Activated CD8-positive, alpha-beta memory T cell treated with anti-CD3 and anti-CD28 coated beads, Interleukin-2, amount 50 U/mL, for 48 hours (primary cell): ENCODE measurements around the gene RABL6.
"Not testable (repeated sequence)": the region's sequence is repeated elsewhere in the genome, so short reads cannot be mapped to it uniquely, and the experiment has no call there.

Experiments
- DNase-seq: peaks from one replicate; pipeline ENCODE4 v3.0.0-alpha.2; 2020

RABL6 gene

DNA sequence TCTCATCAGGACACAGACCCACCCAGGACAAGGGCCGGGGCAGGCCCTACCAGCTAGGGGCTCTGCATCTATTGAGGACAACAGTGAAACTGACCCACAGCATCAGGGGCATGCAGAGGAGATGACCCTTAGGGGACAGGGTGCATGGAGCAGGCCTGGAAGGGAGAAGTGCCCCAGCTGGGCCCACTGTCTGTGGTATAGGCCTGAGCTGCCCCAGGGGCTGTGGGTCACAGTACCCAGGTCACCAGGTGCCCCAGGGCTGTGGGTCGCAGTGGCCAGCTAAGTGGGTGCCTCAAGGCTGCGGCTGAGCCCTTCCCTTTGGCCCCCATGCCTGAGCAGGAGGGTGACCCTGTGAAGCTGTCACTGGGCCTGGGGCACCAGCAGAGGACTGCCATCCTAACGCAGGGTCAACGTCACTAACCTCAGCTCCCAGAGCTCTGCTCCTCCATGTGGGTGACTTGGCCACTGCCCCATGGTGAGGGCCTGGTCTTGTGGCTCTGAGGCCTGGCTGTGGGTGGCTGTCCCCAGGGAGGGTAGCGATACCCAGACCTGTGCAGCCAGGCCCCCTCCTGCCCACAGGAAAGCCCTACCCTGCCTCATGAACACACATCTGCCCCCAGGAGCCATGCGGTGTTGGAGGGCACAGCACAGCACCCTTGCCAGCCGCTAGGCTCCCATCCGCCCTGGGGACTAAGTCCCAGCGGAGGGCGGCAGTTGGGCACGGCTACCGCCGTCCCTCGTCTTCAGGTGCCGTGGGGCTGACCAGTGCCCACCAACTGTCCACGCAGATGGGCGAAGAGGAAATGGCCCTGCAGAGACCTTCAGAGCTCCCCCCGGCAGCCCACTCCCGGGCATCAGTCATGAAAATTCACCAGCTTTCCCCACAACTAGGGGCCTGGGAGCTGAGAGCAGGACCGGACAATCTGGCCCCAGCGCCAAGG, 53.5 kb downstream of the RABL6 start:
- no peak for DNase-seq

DNA sequence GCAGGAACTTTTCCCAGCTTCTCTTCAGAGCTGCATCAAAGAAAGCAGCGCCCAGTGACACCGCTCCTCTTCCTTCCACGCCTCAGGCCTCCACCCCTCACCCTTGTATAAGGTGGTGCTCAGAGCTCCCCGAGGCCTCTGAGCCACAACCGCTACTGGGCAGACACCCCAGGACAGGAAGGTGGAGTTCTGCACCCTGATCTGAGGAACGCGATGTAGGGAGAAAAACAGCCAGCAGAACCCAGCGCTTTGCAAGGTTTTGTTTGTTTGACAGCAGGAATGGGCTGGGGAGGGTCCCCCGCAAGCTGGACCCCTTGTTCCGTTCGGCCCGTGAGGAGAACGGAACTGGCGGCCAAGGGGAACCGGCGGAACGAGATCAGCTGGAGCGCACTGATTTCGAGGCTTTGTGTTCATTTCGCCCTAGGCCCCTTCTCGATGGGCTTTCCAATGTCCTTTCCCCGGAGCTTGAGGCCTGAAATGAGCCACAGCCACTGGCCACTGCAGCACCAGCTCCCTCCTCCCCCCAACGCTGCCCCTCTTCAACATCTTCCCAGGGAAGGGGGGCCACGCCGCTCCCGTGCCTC, 54.2 kb downstream of the RABL6 start:
- DNase-seq: no peak

GRCh38 chr9:136862849-136863622, 55.3 kb downstream of the RABL6 start:
- DNase-seq: no peak

- DNase-seq: no peak
Observed at GRCh38 chr9:136863623-136864273, 56.0 kb downstream of the RABL6 start.

DNA sequence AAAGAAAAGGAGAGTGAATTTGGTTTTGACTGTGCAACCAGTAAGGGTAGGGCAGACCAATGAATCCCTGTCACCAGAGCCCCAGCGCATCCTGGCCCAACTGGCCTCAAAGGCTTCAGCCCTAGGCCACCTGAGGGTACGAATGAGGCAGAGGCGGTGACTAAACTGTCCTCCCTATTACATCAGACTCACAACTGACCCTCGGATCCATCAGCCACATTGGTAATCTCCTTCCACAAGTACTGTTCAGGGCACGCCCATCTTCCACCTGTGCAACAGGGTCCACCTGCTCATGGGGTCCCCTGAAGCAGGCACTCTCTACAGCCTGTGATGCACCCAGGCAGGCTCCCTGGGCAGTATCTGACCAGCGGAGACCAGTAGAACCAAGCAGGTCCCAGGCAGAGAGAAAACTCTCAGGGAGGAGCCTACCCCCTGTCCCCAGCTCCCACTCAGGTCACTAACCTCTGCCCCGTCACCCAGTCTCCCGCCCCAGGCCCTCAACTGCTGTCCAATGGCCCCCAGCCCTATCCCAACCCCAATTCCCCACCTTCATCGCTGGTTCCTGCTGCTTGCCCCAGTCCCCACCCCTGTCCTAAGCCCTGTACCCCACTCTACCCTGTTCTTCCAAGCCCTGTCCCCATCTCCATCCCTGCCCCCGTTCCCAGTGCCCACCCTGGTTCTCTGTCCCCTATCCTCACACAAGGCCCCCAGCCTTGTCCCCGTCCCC, 57.5 kb downstream of the RABL6 start:
- DNase-seq: no peak

DNA sequence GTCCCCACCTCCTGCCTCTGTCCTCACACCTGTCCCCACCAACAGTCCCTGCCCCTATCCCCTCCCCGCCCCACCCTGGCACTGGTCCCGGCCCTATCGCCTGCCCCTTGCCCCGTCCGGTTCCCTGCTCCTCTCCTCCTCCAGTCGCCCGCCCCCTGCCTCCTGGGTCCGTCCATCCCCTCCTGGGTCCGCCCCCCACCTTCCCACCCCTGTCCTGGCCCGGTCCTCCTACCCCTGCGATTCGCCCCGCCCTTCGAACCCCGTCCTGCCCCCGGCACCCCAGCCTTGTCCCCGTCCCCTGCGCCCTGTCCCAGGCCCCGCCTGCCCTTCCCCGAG, 58.0 kb downstream of the RABL6 start:
- no peak for DNase-seq

- DNase-seq: not testable (repeated sequence)
Observed at GRCh38 chr9:136866898-136867421, 59.2 kb downstream of the RABL6 start.

DNA sequence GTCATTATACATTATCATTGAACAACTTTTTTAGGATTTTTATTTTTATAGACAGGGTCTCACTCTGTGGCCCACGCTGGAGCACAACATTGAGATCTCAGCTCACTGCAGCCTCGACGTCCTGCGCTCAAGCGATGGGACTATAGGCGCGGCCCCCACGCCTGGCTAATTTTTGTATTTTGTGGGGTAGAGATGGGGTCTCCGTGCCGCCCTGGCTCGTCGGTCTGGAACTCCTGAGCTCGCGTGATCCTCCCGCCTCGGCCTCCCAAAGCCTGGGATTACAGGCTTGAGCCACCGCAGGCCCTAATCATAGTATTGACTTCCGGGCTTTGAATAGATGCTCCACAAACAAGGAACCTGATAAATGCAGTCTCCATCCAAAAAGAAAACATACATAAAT, 59.7 kb downstream of the RABL6 start:
- no peak for DNase-seq

DNA sequence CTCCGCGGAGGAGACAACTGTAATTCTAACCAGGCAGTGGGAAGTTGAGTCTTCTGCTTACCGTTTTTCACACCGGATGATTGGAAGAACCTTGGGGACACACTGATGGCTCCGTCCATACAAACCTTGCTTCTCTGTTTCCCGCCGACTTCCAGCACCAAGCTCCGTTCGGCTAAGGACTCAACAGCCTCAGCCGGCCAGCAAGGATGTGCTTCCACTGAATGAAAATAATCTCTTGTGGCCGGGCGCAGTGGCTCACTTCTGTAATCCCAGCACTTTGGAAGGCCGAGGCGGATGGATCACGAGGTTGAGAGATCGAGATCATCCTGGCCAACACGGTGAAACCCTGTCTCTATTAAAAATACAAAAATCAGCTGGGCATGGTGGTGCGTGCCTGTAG, 60.2 kb downstream of the RABL6 start:
- no peak for DNase-seq

GRCh38 chr9:136868644-136869043, 60.9 kb downstream of the RABL6 start:
- no peak for DNase-seq

DNA sequence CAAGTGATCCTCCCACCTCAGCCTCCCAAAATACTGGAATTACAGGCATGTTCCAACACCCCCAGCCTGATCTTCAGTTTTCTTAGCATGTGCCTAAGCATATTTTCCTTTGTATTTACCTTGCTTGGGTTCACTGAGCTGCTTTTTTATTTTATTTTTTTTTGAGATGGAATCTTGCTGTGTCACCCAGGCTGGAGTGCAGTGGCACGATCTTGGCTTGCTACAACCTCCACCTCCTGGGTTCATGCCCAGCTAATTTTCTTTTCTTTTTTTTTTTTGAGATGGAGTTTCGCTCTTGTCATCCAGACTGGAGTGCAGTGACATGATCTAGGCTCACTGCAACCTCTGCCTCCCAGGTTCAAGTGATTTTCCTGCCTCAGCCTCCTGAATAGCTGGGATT, 61.9 kb downstream of the RABL6 start:
- DNase-seq: not testable (repeated sequence)

GRCh38 chr9:136875155-136875554, 67.4 kb downstream of the RABL6 start:
- DNase-seq: no peak

- no peak for DNase-seq
Observed at GRCh38 chr9:136876476-136876875, 68.7 kb downstream of the RABL6 start.

DNA sequence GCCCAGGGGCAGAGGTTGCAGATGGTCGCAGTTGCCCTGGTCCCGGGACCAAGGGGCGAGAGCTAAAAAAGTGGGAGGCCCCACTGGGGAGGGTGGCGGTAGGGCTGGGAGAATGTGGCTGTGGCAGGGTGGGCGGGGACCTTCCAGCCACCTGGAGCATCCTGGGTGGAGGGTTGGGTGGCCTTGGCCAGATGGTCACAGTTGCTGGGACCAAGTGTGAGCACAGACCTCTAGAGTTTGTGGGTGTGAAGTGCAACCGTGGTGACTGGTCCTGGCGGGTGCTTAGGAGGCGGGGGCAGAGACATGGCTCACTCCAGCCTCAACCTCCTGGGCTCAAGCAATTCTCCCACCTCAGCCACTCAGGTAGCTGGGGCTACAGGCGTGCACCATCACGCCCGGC, 72.9 kb downstream of the RABL6 start:
- DNase-seq: no peak

- peak; percentile 82 for DNase-seq
Observed at GRCh38 chr9:136881691-136882108, 74.0 kb downstream of the RABL6 start.

DNA sequence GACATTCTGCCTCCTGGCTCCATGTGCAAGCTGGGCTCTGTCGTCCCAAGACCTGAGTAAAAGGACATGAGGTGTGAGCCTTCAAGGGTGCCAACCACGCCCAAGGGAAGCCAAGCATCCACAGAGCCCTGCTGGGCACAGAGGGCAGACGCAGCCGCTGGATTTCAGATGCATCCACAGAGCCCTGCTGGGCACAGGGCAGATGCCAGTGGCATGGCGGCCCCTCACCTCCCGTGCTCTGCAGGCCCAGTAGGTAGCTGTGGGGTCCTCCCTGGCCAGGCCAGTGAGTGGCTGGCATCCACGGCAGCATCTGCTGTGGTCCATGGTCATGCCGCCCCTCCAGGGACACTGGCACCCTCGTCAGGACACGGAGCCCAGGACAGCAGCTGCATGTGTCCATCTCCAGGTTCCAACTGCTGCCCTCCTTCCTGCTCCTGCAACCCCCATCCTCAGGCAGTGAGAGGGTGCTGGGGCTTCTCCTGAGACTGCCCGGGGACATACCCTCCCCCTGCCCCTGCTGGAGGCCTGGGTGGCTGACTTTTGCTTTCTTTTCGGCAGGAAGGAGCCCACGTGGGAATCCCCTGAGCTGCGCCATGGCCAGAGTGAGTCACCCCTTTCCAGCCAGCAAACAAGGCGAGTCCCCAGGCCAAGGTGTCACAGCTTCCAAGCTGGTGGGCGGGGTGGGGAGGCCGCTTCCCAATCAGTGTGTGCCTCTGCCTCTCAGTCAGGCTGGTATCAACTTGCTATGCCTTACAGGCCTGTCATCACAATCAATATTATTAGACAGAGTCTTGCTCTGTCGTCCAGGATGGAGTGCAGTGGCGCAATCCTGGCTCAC, 74.6 kb downstream of the RABL6 start:
- DNase-seq: peak; percentile 89

DNA sequence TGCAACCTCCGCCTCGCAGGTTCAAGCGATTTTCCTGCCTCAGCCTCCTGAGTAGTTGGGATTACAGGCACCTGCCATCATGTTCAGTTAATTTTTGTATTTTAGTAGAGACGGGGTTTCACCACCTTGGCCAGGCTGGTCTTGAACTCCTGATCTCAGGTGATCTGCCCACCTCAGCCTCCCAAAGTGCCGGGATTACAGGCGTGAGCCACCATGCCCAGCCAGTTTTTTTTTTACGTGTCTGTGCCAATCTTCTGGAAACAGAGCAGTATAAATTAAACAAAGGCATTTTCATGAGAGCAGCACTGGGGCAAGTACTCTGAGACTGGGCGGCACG, 75.2 kb downstream of the RABL6 start:
- DNase-seq: not testable (repeated sequence)

DNA sequence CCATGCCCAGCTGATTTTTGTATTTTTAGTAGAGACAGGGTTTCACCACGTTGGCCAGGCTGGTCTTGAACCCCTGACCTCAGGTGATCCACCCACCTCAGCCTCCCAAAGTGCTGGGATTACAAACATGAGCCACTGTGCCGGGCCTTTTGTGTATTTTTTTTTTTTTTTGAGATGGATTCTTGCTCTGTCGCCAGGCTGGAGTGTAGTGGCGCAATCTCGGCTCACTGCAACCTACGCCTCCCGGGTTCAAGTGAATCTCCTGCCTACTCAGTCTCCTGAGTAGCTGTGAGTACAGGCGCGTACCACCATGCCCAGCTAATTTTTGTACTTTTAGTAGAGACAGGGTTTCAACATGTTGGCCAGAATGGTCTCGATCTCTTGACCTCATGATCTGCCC, 75.9 kb downstream of the RABL6 start:
- not testable (repeated sequence) for DNase-seq

GRCh38 chr9:136885950-136886578, 78.3 kb downstream of the RABL6 start, which contains the start of gene TRAF2:
Gene TRAF2 (plus strand): TSS chr9:136886516. CDS start chr9:136898741, 12,225 bp downstream.
- DNase-seq: peak; percentile 98
